B cell (primary cell): Measurements from ENCODE around the gene ZNF557.
"Not testable (repeated sequence)": the region's sequence is repeated elsewhere in the genome, so short reads cannot be mapped to it uniquely, and the experiment has no call there.

ENCODE experiments used
- CTCF ChIP-seq: fragments of 200-600 bp; IDR thresholded peaks from one replicate; pipeline ENCODE4 v1.8.0; 2022; ENCODE audit warnings: antibody characterized with exemption, mild to moderate bottlenecking
- EZH2 ChIP-seq: IDR thresholded peaks from 2 replicates; pipeline ENCODE4 v1.6.1; 2012; ENCODE audit warnings: borderline replicate concordance, low read depth, mild to moderate bottlenecking, moderate library complexity, low read length; ENCODE audit not compliant: insufficient read depth, poor library complexity, severe bottlenecking

- TF ChIP-seq CTCF, EZH2: not testable (repeated sequence)
Measured at GRCh38 chr19:7028790-7029189, 40.7 kb upstream of the ZNF557 start.
